WTC11 (cell line): Measurements from ENCODE around the gene NR3C2. TPM values are rescaled to one million over a fixed set of nuclear protein-coding genes. Genes with fewer than 3 reads are reported as not detected.

Experiments used
- ATAC-seq: fragments of 200-7000 bp; cut with Tn5 transposase; 2 replicates; pipeline ENCODE4 v1.10.0; 2021; ENCODE audit warnings: mild to moderate bottlenecking, moderate library complexity
- CTCF ChIA-PET: fragments of 300-600 bp; sonication (Branson Sonifier 250); formaldehyde crosslinking; loops from one replicate; lab custom pipeline; 2021; ENCODE audit warnings: antibody characterized with exemption; lab: Charles Lee
- POLR2A ChIA-PET: fragments of 350-600 bp; sonication (Branson Sonifier 250); formaldehyde crosslinking; loops from one replicate; lab custom pipeline; 2021; ENCODE audit warnings: antibody characterized with exemption; lab: Charles Lee
- DNase-seq: peaks from one replicate; pipeline ENCODE4 v3.0.0; 2021; ENCODE audit warnings: low spot score
- H3K27ac Mint-ChIP-seq: 2 replicates; pipeline ENCODE4 v1.8.0; 2021; ENCODE audit warnings: mixed read lengths
- H3K27me3 Mint-ChIP-seq: 2 replicates; pipeline ENCODE4 v1.8.0; 2021; ENCODE audit warnings: low read depth, mild to moderate bottlenecking, moderate library complexity, mixed read lengths
- H3K36me3 Mint-ChIP-seq: 2 replicates; pipeline ENCODE4 v1.8.0; 2021; ENCODE audit warnings: mixed read lengths
- H3K4me1 Mint-ChIP-seq: 2 replicates; pipeline ENCODE4 v1.8.0; 2022; ENCODE audit warnings: mixed read lengths
- H3K4me3 Mint-ChIP-seq: 2 replicates; pipeline ENCODE4 v1.8.0; 2021; ENCODE audit warnings: mild to moderate bottlenecking, moderate library complexity, mixed read lengths
- H3K9me3 Mint-ChIP-seq: 2 replicates; pipeline ENCODE4 v1.8.0; 2021; ENCODE audit warnings: mixed read lengths
- CBFB ChIP-seq: sonication (generic); formaldehyde crosslinking; IDR thresholded peaks from 2 replicates; pipeline ENCODE4 v1.8.1; 2022; ENCODE audit warnings: mild to moderate bottlenecking, low read depth, missing genetic modification reagents
- ELF4 ChIP-seq: sonication (generic); formaldehyde crosslinking; IDR thresholded peaks from 2 replicates; pipeline ENCODE4 v1.8.1; 2022; ENCODE audit warnings: low read depth, mild to moderate bottlenecking, moderate library complexity, missing genetic modification reagents
- ESRRA ChIP-seq: sonication (generic); formaldehyde crosslinking; IDR thresholded peaks from 2 replicates; pipeline ENCODE4 v1.8.1; 2022; ENCODE audit warnings: mild to moderate bottlenecking, missing genetic modification reagents, borderline replicate concordance
- ETV6 ChIP-seq: sonication (generic); formaldehyde crosslinking; IDR thresholded peaks from 2 replicates; pipeline ENCODE4 v1.8.1; 2022; ENCODE audit warnings: mild to moderate bottlenecking, missing genetic modification reagents
- FOXP1 ChIP-seq: sonication (generic); formaldehyde crosslinking; IDR thresholded peaks from 2 replicates; pipeline ENCODE4 v1.8.0; 2022; ENCODE audit warnings: missing genetic modification reagents, mild to moderate bottlenecking, moderate library complexity, borderline replicate concordance
- IRF2 ChIP-seq: sonication (generic); formaldehyde crosslinking; IDR thresholded peaks from 2 replicates; pipeline ENCODE4 v1.8.0; 2022; ENCODE audit warnings: low read depth, missing genetic modification reagents, borderline replicate concordance
- JUN ChIP-seq: sonication (generic); formaldehyde crosslinking; IDR thresholded peaks from 2 replicates; pipeline ENCODE4 v1.8.0; 2023; ENCODE audit warnings: mild to moderate bottlenecking, missing genetic modification reagents
- MYBL2 ChIP-seq: sonication (generic); formaldehyde crosslinking; IDR thresholded peaks from 2 replicates; pipeline ENCODE4 v1.8.1; 2023; ENCODE audit warnings: mild to moderate bottlenecking, moderate library complexity, missing genetic modification reagents
- NR3C1 ChIP-seq: sonication (generic); formaldehyde crosslinking; conservative IDR thresholded peaks from 2 replicates; pipeline ENCODE4 v1.8.1; 2023; ENCODE audit warnings: low read depth, mild to moderate bottlenecking, missing genetic modification reagents
- OVOL2 ChIP-seq: fragments of 250-450 bp; sonication (Bioruptor Pico); IDR thresholded peaks from 2 replicates; pipeline ENCODE4 v1.9.0; 2021; ENCODE audit warnings: mild to moderate bottlenecking, borderline replicate concordance
- RELA ChIP-seq: sonication (generic); formaldehyde crosslinking; IDR thresholded peaks from 2 replicates; pipeline ENCODE4 v1.8.1; 2022; ENCODE audit warnings: missing genetic modification reagents, mild to moderate bottlenecking, borderline replicate concordance
- USF1 ChIP-seq: sonication (generic); formaldehyde crosslinking; IDR thresholded peaks from 2 replicates; pipeline ENCODE4 v1.8.0; 2022; ENCODE audit warnings: mild to moderate bottlenecking, missing genetic modification reagents
- ZMAT4 ChIP-seq: fragments of 250-450 bp; sonication (Bioruptor Pico); IDR thresholded peaks from 2 replicates; pipeline ENCODE4 v1.9.0; 2021; ENCODE audit warnings: mild to moderate bottlenecking
- ZNF317 ChIP-seq: sonication (generic); formaldehyde crosslinking; IDR thresholded peaks from 2 replicates; pipeline ENCODE4 v1.8.1; 2023; ENCODE audit warnings: low read depth, mild to moderate bottlenecking, moderate library complexity, missing genetic modification reagents, borderline replicate concordance
- ZNF671 ChIP-seq: fragments of 250-450 bp; sonication (Bioruptor Pico); IDR thresholded peaks from 2 replicates; pipeline ENCODE4 v1.8.0; 2021; ENCODE audit warnings: mild to moderate bottlenecking
- total RNA-seq: library from RNA; stranded (reverse); gene quantifications from 3 replicates; pipeline ENCODE4 v1.2.3, GENCODE V29; 2021
- TF ChIP-seq, protein P1 (sequence below): sonication (generic); formaldehyde crosslinking; IDR thresholded peaks from 2 replicates; pipeline ENCODE4 v1.8.1; 2022; ENCODE audit warnings: mild to moderate bottlenecking, moderate library complexity, missing genetic modification reagents
- TF ChIP-seq, protein P2 (sequence below): sonication (generic); formaldehyde crosslinking; IDR thresholded peaks from 2 replicates; pipeline ENCODE4 v1.8.0; 2022; ENCODE audit warnings: mild to moderate bottlenecking, missing genetic modification reagents
- TF ChIP-seq, protein P3 (sequence below): fragments of 250-450 bp; sonication (Bioruptor Pico); IDR thresholded peaks from 2 replicates; pipeline ENCODE4 v1.9.0; 2021; ENCODE audit warnings: mild to moderate bottlenecking
- TF ChIP-seq, protein P4 (sequence below): sonication (generic); formaldehyde crosslinking; conservative IDR thresholded peaks from 2 replicates; pipeline ENCODE4 v1.8.1; 2022; ENCODE audit warnings: mild to moderate bottlenecking, missing genetic modification reagents

Gene NR3C2
- total RNA-seq, 1 experiment from 2014 or later: 2.8 TPM

DNA sequence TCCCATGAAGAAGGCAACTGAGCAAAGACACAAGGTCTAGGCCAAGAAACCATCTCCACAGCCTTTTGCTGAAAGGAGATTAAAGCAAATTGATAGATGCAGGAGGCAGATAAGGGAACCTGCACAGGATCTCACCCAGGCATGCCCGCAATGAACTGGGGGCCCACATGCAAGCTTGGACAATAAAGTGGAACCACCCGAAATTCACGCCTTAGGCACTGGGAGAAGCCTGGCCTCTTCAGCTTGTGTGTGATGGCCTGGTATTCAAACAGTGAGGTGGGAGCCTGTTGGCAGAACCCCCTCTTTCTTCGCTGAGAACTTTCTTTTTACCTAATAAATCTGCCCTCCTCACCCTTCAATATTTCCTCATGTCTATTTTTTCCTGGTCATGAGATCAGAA, 213.2 kb downstream of the NR3C2 start:
- ChIA-PET POLR2A (no interaction called here), CTCF (no interaction called here)
- Mint-ChIP-seq H3K4me3 (no peak overlapping the region), H3K27ac (0 out of 2 replicates have a peak overlapping the region, but pooled peaks have one; percentile 23), H3K4me1 (no peaks in the 10 kb centered on the region), H3K36me3 (no peaks in the 10 kb centered on the region), H3K27me3 (no peaks in the 10 kb centered on the region), H3K9me3 (peaks cover 19% of the 10 kb centered on the region)
- ATAC-seq (no peak), DNase-seq (no peak)
- no peak for TF ChIP-seq ZMAT4
- TF ChIP-seq, protein P1, sequence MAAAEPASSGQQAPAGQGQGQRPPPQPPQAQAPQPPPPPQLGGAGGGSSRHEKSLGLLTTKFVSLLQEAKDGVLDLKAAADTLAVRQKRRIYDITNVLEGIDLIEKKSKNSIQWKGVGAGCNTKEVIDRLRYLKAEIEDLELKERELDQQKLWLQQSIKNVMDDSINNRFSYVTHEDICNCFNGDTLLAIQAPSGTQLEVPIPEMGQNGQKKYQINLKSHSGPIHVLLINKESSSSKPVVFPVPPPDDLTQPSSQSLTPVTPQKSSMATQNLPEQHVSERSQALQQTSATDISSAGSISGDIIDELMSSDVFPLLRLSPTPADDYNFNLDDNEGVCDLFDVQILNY (CRISPR knock-in tag): no peak

DNA sequence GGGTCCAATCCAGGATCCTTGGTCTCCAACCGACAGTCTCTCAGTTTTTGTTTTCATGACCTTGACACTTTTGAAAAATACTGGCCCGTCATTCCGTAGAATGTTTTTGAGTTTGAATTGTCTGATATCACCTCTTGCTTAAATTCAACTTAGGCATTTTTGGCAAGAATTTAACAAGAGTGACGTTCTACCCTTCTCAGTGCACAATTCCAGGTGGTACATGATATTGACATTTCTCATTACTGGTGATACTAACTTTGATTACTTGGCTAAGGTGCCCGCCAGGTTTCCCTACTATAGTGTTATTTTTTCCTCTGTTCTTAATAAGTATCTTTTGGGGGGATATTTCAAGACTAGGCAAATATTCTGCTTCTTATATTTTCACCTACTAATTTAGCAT, 215.1 kb downstream of the NR3C2 start:
- DNase-seq (no peak), ATAC-seq (no peak)
- CTCF ChIA-PET: no interaction called here
- H3K27ac Mint-ChIP-seq: no peak overlapping the region
- POLR2A ChIA-PET: no interaction called here
- no peaks in the 10 kb centered on the region for H3K4me1 Mint-ChIP-seq
- H3K27me3 Mint-ChIP-seq: no peaks in the 10 kb centered on the region
- peaks cover 6% of the 10 kb centered on the region for H3K9me3 Mint-ChIP-seq
- no peak overlapping the region for H3K4me3 Mint-ChIP-seq
- no peaks in the 10 kb centered on the region for H3K36me3 Mint-ChIP-seq
- TF ChIP-seq ETV6 (no peak), ZNF317 (CRISPR knock-in tag) (no peak), IRF2 (CRISPR knock-in tag) (no peak), ESRRA (CRISPR knock-in tag) (no peak), NR3C1 (CRISPR knock-in tag) (no peak), JUN (CRISPR knock-in tag) (no peak), MYBL2 (no peak), ZNF671 (CRISPR knock-in tag) (no peak), FOXP1 (no peak), RELA (no peak), USF1 (CRISPR knock-in tag) (no peak), OVOL2 (CRISPR knock-in tag) (no peak), CBFB (CRISPR knock-in tag) (no peak), ELF4 (CRISPR knock-in tag) (no peak)
- TF ChIP-seq, protein P2, sequence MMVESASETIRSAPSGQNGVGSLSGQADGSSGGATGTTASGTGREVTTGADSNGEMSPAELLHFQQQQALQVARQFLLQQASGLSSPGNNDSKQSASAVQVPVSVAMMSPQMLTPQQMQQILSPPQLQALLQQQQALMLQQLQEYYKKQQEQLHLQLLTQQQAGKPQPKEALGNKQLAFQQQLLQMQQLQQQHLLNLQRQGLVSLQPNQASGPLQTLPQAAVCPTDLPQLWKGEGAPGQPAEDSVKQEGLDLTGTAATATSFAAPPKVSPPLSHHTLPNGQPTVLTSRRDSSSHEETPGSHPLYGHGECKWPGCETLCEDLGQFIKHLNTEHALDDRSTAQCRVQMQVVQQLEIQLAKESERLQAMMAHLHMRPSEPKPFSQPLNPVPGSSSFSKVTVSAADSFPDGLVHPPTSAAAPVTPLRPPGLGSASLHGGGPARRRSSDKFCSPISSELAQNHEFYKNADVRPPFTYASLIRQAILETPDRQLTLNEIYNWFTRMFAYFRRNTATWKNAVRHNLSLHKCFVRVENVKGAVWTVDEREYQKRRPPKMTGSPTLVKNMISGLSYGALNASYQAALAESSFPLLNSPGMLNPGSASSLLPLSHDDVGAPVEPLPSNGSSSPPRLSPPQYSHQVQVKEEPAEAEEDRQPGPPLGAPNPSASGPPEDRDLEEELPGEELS (CRISPR knock-in tag): no peak
- TF ChIP-seq, protein P3, sequence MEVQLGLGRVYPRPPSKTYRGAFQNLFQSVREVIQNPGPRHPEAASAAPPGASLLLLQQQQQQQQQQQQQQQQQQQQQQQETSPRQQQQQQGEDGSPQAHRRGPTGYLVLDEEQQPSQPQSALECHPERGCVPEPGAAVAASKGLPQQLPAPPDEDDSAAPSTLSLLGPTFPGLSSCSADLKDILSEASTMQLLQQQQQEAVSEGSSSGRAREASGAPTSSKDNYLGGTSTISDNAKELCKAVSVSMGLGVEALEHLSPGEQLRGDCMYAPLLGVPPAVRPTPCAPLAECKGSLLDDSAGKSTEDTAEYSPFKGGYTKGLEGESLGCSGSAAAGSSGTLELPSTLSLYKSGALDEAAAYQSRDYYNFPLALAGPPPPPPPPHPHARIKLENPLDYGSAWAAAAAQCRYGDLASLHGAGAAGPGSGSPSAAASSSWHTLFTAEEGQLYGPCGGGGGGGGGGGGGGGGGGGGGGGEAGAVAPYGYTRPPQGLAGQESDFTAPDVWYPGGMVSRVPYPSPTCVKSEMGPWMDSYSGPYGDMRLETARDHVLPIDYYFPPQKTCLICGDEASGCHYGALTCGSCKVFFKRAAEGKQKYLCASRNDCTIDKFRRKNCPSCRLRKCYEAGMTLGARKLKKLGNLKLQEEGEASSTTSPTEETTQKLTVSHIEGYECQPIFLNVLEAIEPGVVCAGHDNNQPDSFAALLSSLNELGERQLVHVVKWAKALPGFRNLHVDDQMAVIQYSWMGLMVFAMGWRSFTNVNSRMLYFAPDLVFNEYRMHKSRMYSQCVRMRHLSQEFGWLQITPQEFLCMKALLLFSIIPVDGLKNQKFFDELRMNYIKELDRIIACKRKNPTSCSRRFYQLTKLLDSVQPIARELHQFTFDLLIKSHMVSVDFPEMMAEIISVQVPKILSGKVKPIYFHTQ (CRISPR knock-in tag): no peak
- TF ChIP-seq, protein P4, sequence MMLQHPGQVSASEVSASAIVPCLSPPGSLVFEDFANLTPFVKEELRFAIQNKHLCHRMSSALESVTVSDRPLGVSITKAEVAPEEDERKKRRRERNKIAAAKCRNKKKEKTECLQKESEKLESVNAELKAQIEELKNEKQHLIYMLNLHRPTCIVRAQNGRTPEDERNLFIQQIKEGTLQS (CRISPR knock-in tag): no peak
